ENCODE data around the gene EGFL7. TPM values are rescaled to one million over a fixed set of nuclear protein-coding genes. Genes with fewer than 3 reads are reported as not detected.

EGFL7 gene
- total and polyA plus RNA-seq, 10 of the 15 experiments (the other 5 are each of a cell fraction or from before 2014, with no cell fraction given) = 0.06 to 0.46 (median 0.19) TPM; not detected in 5

DNA sequence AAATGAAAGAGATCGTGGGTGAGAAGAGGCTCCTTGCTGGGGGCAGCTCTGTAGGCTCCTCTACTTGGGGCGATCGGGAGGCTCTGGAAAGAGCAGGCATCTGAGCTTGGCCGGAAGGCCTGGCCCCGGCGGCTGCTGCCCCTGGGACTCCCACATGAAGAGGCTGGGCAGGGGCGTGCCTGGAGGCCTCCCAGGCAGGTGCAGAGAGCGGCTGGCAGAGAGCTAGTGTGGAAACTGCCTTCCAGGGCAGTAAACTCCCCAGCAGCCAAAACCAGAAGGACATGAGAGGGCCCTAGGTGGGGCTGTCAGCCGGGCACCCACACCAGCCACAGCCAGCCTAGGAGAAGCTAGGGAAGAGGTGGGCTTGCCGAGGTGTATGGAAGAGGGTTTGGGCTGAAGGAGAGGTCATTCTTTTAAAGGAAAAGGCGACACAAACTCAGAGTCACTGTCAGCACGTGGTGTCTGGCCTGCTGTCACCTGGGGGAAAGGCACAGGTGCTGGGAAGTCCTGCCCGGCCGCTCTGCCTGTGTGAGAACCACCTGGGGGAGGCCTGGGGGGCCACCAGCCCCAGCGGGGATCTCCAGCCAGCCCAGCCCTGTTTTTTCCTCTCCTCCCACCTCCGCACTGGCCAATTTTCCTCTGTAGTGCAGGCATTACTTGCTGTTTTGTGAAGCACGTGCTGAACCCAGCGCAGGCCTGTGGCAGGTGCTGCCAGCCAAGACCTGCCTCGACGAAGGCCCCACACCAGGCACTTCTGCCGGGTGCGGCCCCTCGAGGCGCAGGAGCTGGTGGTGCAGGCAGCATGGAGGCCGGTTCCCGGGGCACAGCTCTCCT is 44.8 kb upstream of the EGFL7 start:
- POLR2A ChIA-PET = interaction anchor here (0.6 to 0.9 kb wide), 2 partner anchors 60 to 156 kb away, joined by 3 read pairs; no protein-coding TSS in a partner anchor
- DNase-seq (ENCODE audit: low read depth, low spot score) (no peak), ATAC-seq (peak; percentile 44), FAIRE-seq (no peak)
- H3K36me3 ChIP-seq (ENCODE audit: control insufficient read depth in 2 of 2, insufficient read depth in 2 of 2, low read length in 1 of 2) = no peaks in the 10 kb centered on the region
- H3K4me1 ChIP-seq (ENCODE audit: control insufficient read depth, insufficient read depth, low read length) = peaks cover 22% of the 10 kb centered on the region
- RAD21 ChIA-PET (ENCODE audit: unreplicated experiment) = interaction anchor here (0.8 to 2.3 kb wide), 3 partner anchors 79 to 132 kb away, joined by 3 to 7 read pairs (median 3); no protein-coding TSS in a partner anchor
- no peak overlapping the region for H3K27ac ChIP-seq (ENCODE audit: control insufficient read depth, insufficient read depth)
- H3K9ac ChIP-seq (ENCODE audit: control insufficient read depth, insufficient read depth, low read length) = no peak overlapping the region
- no peaks in the 10 kb centered on the region for H3K9me3 ChIP-seq (replicated peaks; ENCODE audit: control insufficient read depth, insufficient read depth, low read length)
- BruUV-seq (replicated peaks) = no TSS peak
- H3K4me2 ChIP-seq (ENCODE audit: control insufficient read depth, insufficient read depth) = no peak overlapping the region
- H2AFZ ChIP-seq (ENCODE audit: control insufficient read depth, low read depth, low read length) = no peak overlapping the region
- no peak overlapping the region for H3K4me3 ChIP-seq
- SMC1A ChIA-PET (ENCODE audit: uncharacterized antibody, unreplicated experiment) = interaction anchor here (1.0 to 1.1 kb wide), 2 partner anchors 66 to 80 kb away, joined by 3 read pairs; no protein-coding TSS in a partner anchor
- in situ Hi-C loops (cut with MboI) (no loop called here), intact Hi-C loops (cut with micrococcal nuclease; ENCODE audit: unreplicated experiment) (no loop called here)
- 39% methylated on average over 26 of the region's 26 CpGs for WGBS (ENCODE audit: insufficient coverage, insufficient replicate concordance, low lambda C conversion rate, missing lambda C conversion rate)
- no peaks in the 10 kb centered on the region for H4K20me1 ChIP-seq (ENCODE audit: control insufficient read depth, insufficient read depth)
- CTCF ChIA-PET = interaction anchor here (1.0 to 1.7 kb wide), 3 partner anchors 11 to 79 kb away, joined by 3 to 4 read pairs (median 3); no protein-coding TSS in a partner anchor
- H3K79me2 ChIP-seq (ENCODE audit: control insufficient read depth, insufficient read depth, low read length) = no peaks in the 10 kb centered on the region
- H3K27me3 ChIP-seq (replicated peaks in 1 of 2; ENCODE audit: control insufficient read depth in 2 of 2, insufficient read depth in 2 of 2, low read length in 1 of 2) = no peaks in the 10 kb centered on the region
- TF ChIP-seq SMC3 (IDR thresholded peaks at IDR 0.05; ENCODE audit: borderline replicate concordance, low read length) (no peak), GABPA (IDR thresholded peaks at IDR 0.05; ENCODE audit: low read depth) (no peak), WRNIP1 (IDR thresholded peaks at IDR 0.05; ENCODE audit: borderline replicate concordance, low read depth, low read length) (no peak), MYC (IDR thresholded peaks at IDR 0.05; ENCODE audit: insufficient read depth, insufficient read length, insufficient replicate concordance, low read length, severe bottlenecking) (no peak), MXI1 (IDR thresholded peaks at IDR 0.05; ENCODE audit: low read depth, low read length) (no peak), BHLHE40 (IDR thresholded peaks at IDR 0.05; ENCODE audit: borderline replicate concordance in 1 of 2, low read depth in 2 of 2, low read length in 1 of 2) (peak in 1 of 2 experiments; percentile 83; a peak in 2 of 4 replicates), CREB1 (IDR thresholded peaks at IDR 0.05; ENCODE audit: low read depth) (no peak)
- TF ChIP-seq, protein P1, sequence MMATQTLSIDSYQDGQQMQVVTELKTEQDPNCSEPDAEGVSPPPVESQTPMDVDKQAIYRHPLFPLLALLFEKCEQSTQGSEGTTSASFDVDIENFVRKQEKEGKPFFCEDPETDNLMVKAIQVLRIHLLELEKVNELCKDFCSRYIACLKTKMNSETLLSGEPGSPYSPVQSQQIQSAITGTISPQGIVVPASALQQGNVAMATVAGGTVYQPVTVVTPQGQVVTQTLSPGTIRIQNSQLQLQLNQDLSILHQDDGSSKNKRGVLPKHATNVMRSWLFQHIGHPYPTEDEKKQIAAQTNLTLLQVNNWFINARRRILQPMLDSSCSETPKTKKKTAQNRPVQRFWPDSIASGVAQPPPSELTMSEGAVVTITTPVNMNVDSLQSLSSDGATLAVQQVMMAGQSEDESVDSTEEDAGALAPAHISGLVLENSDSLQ (IDR thresholded peaks at IDR 0.05) = no peak
- TF ChIP-seq, protein P2, sequence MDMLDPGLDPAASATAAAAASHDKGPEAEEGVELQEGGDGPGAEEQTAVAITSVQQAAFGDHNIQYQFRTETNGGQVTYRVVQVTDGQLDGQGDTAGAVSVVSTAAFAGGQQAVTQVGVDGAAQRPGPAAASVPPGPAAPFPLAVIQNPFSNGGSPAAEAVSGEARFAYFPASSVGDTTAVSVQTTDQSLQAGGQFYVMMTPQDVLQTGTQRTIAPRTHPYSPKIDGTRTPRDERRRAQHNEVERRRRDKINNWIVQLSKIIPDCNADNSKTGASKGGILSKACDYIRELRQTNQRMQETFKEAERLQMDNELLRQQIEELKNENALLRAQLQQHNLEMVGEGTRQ (IDR thresholded peaks at IDR 0.05; ENCODE audit: borderline replicate concordance, low read depth, low read length) = no peak
- TF ChIP-seq, protein P3, sequence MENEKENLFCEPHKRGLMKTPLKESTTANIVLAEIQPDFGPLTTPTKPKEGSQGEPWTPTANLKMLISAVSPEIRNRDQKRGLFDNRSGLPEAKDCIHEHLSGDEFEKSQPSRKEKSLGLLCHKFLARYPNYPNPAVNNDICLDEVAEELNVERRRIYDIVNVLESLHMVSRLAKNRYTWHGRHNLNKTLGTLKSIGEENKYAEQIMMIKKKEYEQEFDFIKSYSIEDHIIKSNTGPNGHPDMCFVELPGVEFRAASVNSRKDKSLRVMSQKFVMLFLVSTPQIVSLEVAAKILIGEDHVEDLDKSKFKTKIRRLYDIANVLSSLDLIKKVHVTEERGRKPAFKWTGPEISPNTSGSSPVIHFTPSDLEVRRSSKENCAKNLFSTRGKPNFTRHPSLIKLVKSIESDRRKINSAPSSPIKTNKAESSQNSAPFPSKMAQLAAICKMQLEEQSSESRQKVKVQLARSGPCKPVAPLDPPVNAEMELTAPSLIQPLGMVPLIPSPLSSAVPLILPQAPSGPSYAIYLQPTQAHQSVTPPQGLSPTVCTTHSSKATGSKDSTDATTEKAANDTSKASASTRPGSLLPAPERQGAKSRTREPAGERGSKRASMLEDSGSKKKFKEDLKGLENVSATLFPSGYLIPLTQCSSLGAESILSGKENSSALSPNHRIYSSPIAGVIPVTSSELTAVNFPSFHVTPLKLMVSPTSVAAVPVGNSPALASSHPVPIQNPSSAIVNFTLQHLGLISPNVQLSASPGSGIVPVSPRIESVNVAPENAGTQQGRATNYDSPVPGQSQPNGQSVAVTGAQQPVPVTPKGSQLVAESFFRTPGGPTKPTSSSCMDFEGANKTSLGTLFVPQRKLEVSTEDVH (IDR thresholded peaks at IDR 0.05; ENCODE audit: low read depth, partially characterized antibody) = no peak
- TF ChIP-seq, protein P4, sequence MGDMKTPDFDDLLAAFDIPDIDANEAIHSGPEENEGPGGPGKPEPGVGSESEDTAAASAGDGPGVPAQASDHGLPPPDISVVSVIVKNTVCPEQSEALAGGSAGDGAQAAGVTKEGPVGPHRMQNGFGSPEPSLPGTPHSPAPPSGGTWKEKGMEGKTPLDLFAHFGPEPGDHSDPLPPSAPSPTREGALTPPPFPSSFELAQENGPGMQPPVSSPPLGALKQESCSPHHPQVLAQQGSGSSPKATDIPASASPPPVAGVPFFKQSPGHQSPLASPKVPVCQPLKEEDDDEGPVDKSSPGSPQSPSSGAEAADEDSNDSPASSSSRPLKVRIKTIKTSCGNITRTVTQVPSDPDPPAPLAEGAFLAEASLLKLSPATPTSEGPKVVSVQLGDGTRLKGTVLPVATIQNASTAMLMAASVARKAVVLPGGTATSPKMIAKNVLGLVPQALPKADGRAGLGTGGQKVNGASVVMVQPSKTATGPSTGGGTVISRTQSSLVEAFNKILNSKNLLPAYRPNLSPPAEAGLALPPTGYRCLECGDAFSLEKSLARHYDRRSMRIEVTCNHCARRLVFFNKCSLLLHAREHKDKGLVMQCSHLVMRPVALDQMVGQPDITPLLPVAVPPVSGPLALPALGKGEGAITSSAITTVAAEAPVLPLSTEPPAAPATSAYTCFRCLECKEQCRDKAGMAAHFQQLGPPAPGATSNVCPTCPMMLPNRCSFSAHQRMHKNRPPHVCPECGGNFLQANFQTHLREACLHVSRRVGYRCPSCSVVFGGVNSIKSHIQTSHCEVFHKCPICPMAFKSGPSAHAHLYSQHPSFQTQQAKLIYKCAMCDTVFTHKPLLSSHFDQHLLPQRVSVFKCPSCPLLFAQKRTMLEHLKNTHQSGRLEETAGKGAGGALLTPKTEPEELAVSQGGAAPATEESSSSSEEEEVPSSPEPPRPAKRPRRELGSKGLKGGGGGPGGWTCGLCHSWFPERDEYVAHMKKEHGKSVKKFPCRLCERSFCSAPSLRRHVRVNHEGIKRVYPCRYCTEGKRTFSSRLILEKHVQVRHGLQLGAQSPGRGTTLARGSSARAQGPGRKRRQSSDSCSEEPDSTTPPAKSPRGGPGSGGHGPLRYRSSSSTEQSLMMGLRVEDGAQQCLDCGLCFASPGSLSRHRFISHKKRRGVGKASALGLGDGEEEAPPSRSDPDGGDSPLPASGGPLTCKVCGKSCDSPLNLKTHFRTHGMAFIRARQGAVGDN (IDR thresholded peaks at IDR 0.05) = peak; percentile 90

Data from GM12878 (cell line).